Trophoblast cell (in vitro differentiated cells and primary cell): ENCODE data around the gene KCND2.
"Not testable (repeated sequence)": the region's sequence is repeated elsewhere in the genome, so short reads cannot be mapped to it uniquely, and the experiment has no call there.

Source experiments
- DNase-seq, 2 donors: peaks; one replicate each; pipeline ENCODE4 v3.0.0-alpha.2; 2016
- H2AFZ ChIP-seq: 2 replicates; pipeline ENCODE4 v1.6.1; 2013; ENCODE audit warnings: low read length, moderate library complexity, mild to moderate bottlenecking; ENCODE audit not compliant: insufficient read depth, poor library complexity
- H2AK5ac ChIP-seq: 2 replicates; pipeline ENCODE4 v1.6.1; 2013; ENCODE audit warnings: mild to moderate bottlenecking, low read length
- H2BK120ac ChIP-seq: 2 replicates; pipeline ENCODE4 v1.6.1; 2013; ENCODE audit warnings: low read length, mild to moderate bottlenecking, moderate library complexity; ENCODE audit not compliant: insufficient read depth, poor library complexity
- H2BK12ac ChIP-seq: 2 replicates; pipeline ENCODE4 v1.6.1; 2013; ENCODE audit warnings: mild to moderate bottlenecking, low read length, moderate library complexity
- H2BK5ac ChIP-seq: 2 replicates; pipeline ENCODE4 v1.6.1; 2013; ENCODE audit warnings: low read length, low read depth, moderate library complexity, mild to moderate bottlenecking; ENCODE audit not compliant: poor library complexity
- H3K14ac ChIP-seq: 2 replicates; pipeline ENCODE4 v1.6.1; 2013; ENCODE audit warnings: mild to moderate bottlenecking, low read length
- H3K18ac ChIP-seq: 2 replicates; pipeline ENCODE4 v1.6.1; 2013; ENCODE audit warnings: mild to moderate bottlenecking, low read length
- H3K23ac ChIP-seq: 2 replicates; pipeline ENCODE4 v1.6.1; 2013; ENCODE audit warnings: low read length
- H3K27ac ChIP-seq: 2 replicates; pipeline ENCODE4 v1.5.1; 2013; ENCODE audit warnings: low read depth, mild to moderate bottlenecking, inconsistent platforms, low read length, moderate library complexity
- H3K27me3 ChIP-seq: 2 replicates; pipeline ENCODE4 v1.6.1; 2013; ENCODE audit warnings: inconsistent platforms, mild to moderate bottlenecking, low read length, moderate library complexity; ENCODE audit not compliant: insufficient read depth
- H3K36me3 ChIP-seq, 2 experiments: 1 replicate in 1 of 2; 2 replicates in 1 of 2; pipeline ENCODE4 v1.6.1; 2013; ENCODE audit warnings: low read length in 2 of 2, mild to moderate bottlenecking in 2 of 2, moderate library complexity in 1 of 2; ENCODE audit not compliant: insufficient read depth in 2 of 2, control insufficient read depth in 1 of 2
- H3K4ac ChIP-seq: 2 replicates; pipeline ENCODE4 v1.6.1; 2013; ENCODE audit warnings: low read depth, mild to moderate bottlenecking, low read length, moderate library complexity
- H3K4me1 ChIP-seq, 2 experiments: 1 replicate in 1 of 2; 2 replicates in 1 of 2; pipeline ENCODE4 v1.6.1; 2013; ENCODE audit warnings: low read length in 2 of 2, mild to moderate bottlenecking in 2 of 2, moderate library complexity in 1 of 2; ENCODE audit not compliant: insufficient read depth in 2 of 2, control insufficient read depth in 1 of 2
- H3K4me2 ChIP-seq: 2 replicates; pipeline ENCODE4 v1.6.1; 2013; ENCODE audit warnings: inconsistent platforms, mild to moderate bottlenecking, low read length, moderate library complexity
- H3K4me3 ChIP-seq: 2 replicates; pipeline ENCODE4 v1.5.1; 2013; ENCODE audit warnings: mild to moderate bottlenecking, low read depth, low read length, inconsistent platforms
- H3K79me1 ChIP-seq: one replicate; pipeline ENCODE4 v1.6.1; 2013; ENCODE audit warnings: low read length
- H3K79me2 ChIP-seq: 2 replicates; pipeline ENCODE4 v1.6.1; 2013; ENCODE audit warnings: low read length, mild to moderate bottlenecking; ENCODE audit not compliant: control insufficient read depth, insufficient read depth, poor library complexity
- H3K9ac ChIP-seq: 2 replicates; pipeline ENCODE4 v1.6.1; 2013; ENCODE audit warnings: mild to moderate bottlenecking, low read length
- H3K9me3 ChIP-seq: 2 replicates; pipeline ENCODE4 v1.6.1; 2013; ENCODE audit warnings: low read depth, mild to moderate bottlenecking, control low read depth, inconsistent platforms, low read length; ENCODE audit not compliant: insufficient read depth
- H4K12ac ChIP-seq: 2 replicates; pipeline ENCODE4 v1.6.1; 2013; ENCODE audit warnings: low read depth, mild to moderate bottlenecking, low read length, moderate library complexity
- H4K8ac ChIP-seq: 2 replicates; pipeline ENCODE4 v1.6.1; 2013; ENCODE audit warnings: low read depth, mild to moderate bottlenecking, low read length, moderate library complexity
- H4K91ac ChIP-seq: one replicate; pipeline ENCODE4 v1.6.1; 2013; ENCODE audit warnings: low read depth, mild to moderate bottlenecking, low read length, moderate library complexity
- WGBS: extraction: QIAGEN DNeasy Blood & Tissue Kit; methylation state at CpG from one replicate; pipeline ENCODE4 v1.1.7; 2013; ENCODE audit warnings: missing lambda C conversion rate; ENCODE audit not compliant: insufficient read length, insufficient coverage; ENCODE audit errors: extremely low coverage; 5-methylcytosine and 5-hydroxymethylcytosine counted together

Gene KCND2

DNA sequence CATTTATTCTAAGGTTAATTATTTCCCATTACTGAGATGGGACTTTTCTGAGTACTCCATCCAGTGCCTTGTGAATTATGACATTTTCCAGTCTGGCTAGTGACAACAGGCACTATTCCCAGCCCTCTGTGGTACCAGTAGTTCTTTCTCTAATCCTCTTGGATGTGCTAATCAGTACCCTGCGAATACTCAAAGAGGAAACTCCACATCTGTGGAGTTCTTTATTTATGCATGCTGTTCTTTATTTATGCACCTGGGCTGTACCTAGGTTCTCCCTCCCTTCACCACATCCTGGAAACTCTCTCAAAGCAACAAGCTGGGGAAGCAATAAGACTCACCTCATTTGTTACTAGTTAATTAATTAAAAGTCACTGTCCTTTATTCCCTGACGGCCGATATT lies 501.5 kb downstream of the KCND2 start:
- no CpG with 5 or more reads among the region's 3 CpGs for WGBS
- H3K79me2 ChIP-seq = no peaks in the 10 kb centered on the region

GRCh38 chr7:120775755-120776154 lies 502.8 kb downstream of the KCND2 start:
- Histone ChIP-seq H3K9ac (no peak overlapping the region), H4K12ac (no peak overlapping the region), H4K8ac (no peak overlapping the region), H3K4me1 (no peaks in the 10 kb centered on the region), H2AK5ac (no peak overlapping the region), H2BK12ac (no peak overlapping the region), H3K4ac (no peak overlapping the region), H3K27ac (no peak overlapping the region), H3K79me1 (no peaks in the 10 kb centered on the region), H3K79me2 (no peaks in the 10 kb centered on the region), H3K18ac (no peak overlapping the region), H2AFZ (no peak overlapping the region), H2BK5ac (no peak overlapping the region), H3K36me3 (no peaks in the 10 kb centered on the region), H3K9me3 (no peaks in the 10 kb centered on the region), H3K4me2 (no peak overlapping the region), H3K27me3 (no peaks in the 10 kb centered on the region), H3K4me3 (no peak overlapping the region), H2BK120ac (no peak overlapping the region), H3K14ac (no peak overlapping the region), H3K23ac (no peak overlapping the region), H4K91ac (no peak overlapping the region)
- no peak for DNase-seq

More for the DNA sequence above, 501.5 kb downstream of the KCND2 start:
- no peak overlapping the region for H3K9ac ChIP-seq
- H2BK5ac ChIP-seq = no peak overlapping the region
- no peak overlapping the region for H4K8ac ChIP-seq
- H3K14ac ChIP-seq = no peak overlapping the region
- no peak overlapping the region for H3K4me2 ChIP-seq
- H4K91ac ChIP-seq = no peak overlapping the region
- no peak overlapping the region for H2AFZ ChIP-seq
- H3K23ac ChIP-seq = no peak overlapping the region
- DNase-seq = no peak
- no peak overlapping the region for H4K12ac ChIP-seq
- H2BK12ac ChIP-seq = no peak overlapping the region
- no peak overlapping the region for H3K4me3 ChIP-seq
- no peaks in the 10 kb centered on the region for H3K27me3 ChIP-seq
- no peak overlapping the region for H3K27ac ChIP-seq
- no peaks in the 10 kb centered on the region for H3K36me3 ChIP-seq
- H3K18ac ChIP-seq = no peak overlapping the region
- H3K4ac ChIP-seq = no peak overlapping the region
- H2AK5ac ChIP-seq = no peak overlapping the region
- H3K79me1 ChIP-seq = no peaks in the 10 kb centered on the region
- no peaks in the 10 kb centered on the region for H3K4me1 ChIP-seq
- H3K9me3 ChIP-seq = no peaks in the 10 kb centered on the region
- no peak overlapping the region for H2BK120ac ChIP-seq

- not testable (repeated sequence) for H4K8ac ChIP-seq
- WGBS = no CpG with 5 or more reads among the region's 8 CpGs
Observed at GRCh38 chr7:120779078-120779477, 506.1 kb downstream of the KCND2 start.

GRCh38 chr7:120780451-120780850 lies 507.5 kb downstream of the KCND2 start:
- H3K14ac ChIP-seq, H3K23ac ChIP-seq, H4K91ac ChIP-seq, H3K4me2 ChIP-seq, H4K8ac ChIP-seq, H2BK5ac ChIP-seq, DNase-seq, H3K4ac ChIP-seq, H3K4me3 ChIP-seq, H3K27ac ChIP-seq, H2AK5ac ChIP-seq, H3K27me3 ChIP-seq, H2BK12ac ChIP-seq, H3K9me3 ChIP-seq, H3K36me3 ChIP-seq, H3K4me1 ChIP-seq, H3K79me1 ChIP-seq, H3K79me2 ChIP-seq, H3K9ac ChIP-seq, H2BK120ac ChIP-seq, H4K12ac ChIP-seq, H2AFZ ChIP-seq, H3K18ac ChIP-seq: not testable (repeated sequence)
- WGBS = no CpG with 5 or more reads among the region's 7 CpGs

More at GRCh38 chr7:120779078-120779477, 506.1 kb downstream of the KCND2 start:
- not testable (repeated sequence) for H2BK5ac ChIP-seq, H3K79me1 ChIP-seq, H3K4me1 ChIP-seq, H3K23ac ChIP-seq, H3K18ac ChIP-seq, H3K4me3 ChIP-seq, H3K27ac ChIP-seq, H4K12ac ChIP-seq, H4K91ac ChIP-seq, H3K9ac ChIP-seq, H2AK5ac ChIP-seq, H3K79me2 ChIP-seq, H3K36me3 ChIP-seq, H2AFZ ChIP-seq, H3K4me2 ChIP-seq, H2BK12ac ChIP-seq, H3K14ac ChIP-seq, DNase-seq, H3K4ac ChIP-seq, H3K27me3 ChIP-seq, H3K9me3 ChIP-seq, H2BK120ac ChIP-seq
